ENCODE measurements around the gene TRPC4AP. TPM values are rescaled to one million over a fixed set of nuclear protein-coding genes. Genes with fewer than 3 reads are reported as not detected.

Gene TRPC4AP
- total and polyA plus RNA-seq, 2 of the 8 experiments (the other 6 are each of a cell fraction or from before 2014, with no cell fraction given) = 73.1 to 74.8 TPM

DNA sequence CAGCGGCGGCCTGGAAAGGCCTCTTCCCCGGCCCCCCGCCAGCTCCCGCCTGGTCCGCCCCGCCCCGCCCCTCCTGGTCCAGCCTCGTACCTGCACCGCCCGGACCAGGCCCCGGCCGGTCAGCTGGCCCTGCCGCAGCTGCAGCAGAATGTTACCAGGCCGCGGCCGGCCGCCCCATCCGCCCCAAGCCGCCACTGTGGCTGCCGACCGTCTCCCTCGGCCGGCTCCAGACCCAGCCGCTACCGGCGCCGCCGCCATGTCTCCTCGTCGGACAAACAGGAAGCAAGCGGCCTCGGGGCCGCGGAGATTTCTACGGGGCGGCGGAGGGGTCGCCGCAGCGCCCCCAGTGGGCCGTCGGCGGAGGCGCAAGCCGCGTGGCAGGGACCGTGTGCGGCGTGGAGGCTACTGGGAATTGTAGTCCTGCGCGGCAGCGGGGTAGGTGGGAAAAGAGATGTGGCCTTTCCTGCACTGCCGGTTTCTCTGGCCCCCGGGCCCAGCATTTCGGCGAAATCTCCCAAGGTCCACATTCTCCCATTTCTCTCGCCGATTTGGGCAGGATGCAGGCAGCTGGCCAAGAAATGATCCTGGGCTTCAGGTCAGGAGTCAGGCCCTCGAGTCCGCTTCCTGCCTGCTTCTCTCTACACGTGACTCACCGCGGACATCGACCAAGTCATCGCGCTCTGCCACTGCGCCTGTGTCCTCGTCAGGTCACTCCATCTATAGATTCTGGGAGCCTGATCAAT lies at the start of gene TRPC4AP (continued):
- TF ChIP-seq, protein P1, sequence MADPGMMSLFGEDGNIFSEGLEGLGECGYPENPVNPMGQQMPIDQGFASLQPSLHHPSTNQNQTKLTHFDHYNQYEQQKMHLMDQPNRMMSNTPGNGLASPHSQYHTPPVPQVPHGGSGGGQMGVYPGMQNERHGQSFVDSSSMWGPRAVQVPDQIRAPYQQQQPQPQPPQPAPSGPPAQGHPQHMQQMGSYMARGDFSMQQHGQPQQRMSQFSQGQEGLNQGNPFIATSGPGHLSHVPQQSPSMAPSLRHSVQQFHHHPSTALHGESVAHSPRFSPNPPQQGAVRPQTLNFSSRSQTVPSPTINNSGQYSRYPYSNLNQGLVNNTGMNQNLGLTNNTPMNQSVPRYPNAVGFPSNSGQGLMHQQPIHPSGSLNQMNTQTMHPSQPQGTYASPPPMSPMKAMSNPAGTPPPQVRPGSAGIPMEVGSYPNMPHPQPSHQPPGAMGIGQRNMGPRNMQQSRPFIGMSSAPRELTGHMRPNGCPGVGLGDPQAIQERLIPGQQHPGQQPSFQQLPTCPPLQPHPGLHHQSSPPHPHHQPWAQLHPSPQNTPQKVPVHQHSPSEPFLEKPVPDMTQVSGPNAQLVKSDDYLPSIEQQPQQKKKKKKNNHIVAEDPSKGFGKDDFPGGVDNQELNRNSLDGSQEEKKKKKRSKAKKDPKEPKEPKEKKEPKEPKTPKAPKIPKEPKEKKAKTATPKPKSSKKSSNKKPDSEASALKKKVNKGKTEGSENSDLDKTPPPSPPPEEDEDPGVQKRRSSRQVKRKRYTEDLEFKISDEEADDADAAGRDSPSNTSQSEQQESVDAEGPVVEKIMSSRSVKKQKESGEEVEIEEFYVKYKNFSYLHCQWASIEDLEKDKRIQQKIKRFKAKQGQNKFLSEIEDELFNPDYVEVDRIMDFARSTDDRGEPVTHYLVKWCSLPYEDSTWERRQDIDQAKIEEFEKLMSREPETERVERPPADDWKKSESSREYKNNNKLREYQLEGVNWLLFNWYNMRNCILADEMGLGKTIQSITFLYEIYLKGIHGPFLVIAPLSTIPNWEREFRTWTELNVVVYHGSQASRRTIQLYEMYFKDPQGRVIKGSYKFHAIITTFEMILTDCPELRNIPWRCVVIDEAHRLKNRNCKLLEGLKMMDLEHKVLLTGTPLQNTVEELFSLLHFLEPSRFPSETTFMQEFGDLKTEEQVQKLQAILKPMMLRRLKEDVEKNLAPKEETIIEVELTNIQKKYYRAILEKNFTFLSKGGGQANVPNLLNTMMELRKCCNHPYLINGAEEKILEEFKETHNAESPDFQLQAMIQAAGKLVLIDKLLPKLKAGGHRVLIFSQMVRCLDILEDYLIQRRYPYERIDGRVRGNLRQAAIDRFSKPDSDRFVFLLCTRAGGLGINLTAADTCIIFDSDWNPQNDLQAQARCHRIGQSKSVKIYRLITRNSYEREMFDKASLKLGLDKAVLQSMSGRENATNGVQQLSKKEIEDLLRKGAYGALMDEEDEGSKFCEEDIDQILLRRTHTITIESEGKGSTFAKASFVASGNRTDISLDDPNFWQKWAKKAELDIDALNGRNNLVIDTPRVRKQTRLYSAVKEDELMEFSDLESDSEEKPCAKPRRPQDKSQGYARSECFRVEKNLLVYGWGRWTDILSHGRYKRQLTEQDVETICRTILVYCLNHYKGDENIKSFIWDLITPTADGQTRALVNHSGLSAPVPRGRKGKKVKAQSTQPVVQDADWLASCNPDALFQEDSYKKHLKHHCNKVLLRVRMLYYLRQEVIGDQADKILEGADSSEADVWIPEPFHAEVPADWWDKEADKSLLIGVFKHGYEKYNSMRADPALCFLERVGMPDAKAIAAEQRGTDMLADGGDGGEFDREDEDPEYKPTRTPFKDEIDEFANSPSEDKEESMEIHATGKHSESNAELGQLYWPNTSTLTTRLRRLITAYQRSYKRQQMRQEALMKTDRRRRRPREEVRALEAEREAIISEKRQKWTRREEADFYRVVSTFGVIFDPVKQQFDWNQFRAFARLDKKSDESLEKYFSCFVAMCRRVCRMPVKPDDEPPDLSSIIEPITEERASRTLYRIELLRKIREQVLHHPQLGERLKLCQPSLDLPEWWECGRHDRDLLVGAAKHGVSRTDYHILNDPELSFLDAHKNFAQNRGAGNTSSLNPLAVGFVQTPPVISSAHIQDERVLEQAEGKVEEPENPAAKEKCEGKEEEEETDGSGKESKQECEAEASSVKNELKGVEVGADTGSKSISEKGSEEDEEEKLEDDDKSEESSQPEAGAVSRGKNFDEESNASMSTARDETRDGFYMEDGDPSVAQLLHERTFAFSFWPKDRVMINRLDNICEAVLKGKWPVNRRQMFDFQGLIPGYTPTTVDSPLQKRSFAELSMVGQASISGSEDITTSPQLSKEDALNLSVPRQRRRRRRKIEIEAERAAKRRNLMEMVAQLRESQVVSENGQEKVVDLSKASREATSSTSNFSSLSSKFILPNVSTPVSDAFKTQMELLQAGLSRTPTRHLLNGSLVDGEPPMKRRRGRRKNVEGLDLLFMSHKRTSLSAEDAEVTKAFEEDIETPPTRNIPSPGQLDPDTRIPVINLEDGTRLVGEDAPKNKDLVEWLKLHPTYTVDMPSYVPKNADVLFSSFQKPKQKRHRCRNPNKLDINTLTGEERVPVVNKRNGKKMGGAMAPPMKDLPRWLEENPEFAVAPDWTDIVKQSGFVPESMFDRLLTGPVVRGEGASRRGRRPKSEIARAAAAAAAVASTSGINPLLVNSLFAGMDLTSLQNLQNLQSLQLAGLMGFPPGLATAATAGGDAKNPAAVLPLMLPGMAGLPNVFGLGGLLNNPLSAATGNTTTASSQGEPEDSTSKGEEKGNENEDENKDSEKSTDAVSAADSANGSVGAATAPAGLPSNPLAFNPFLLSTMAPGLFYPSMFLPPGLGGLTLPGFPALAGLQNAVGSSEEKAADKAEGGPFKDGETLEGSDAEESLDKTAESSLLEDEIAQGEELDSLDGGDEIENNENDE (IDR thresholded peaks at IDR 0.05; ENCODE audit: insufficient replicate concordance, low read length) = no peak
- TF ChIP-seq SP4 (IDR thresholded peaks at IDR 0.05; ENCODE audit: low read length) (peak; percentile 80; the same call in 1 of the 2 replicates), EZH2 (IDR thresholded peaks at IDR 0.05; ENCODE audit: low read depth, low read length, severe bottlenecking) (no peak), HDAC6 (IDR thresholded peaks at IDR 0.05; ENCODE audit: low read depth, low read length) (no peak), SRF (IDR thresholded peaks at IDR 0.05; ENCODE audit: low read depth, low read length) (no peak), CEBPB (IDR thresholded peaks at IDR 0.05; ENCODE audit: low read depth, low read length) (no peak), GTF2F1 (IDR thresholded peaks at IDR 0.05; ENCODE audit: borderline replicate concordance, low read depth, low read length) (no peak), CBX8 (IDR thresholded peaks at IDR 0.05; ENCODE audit: borderline replicate concordance, low read depth, low read length) (no peak)
- TF ChIP-seq, protein P2, sequence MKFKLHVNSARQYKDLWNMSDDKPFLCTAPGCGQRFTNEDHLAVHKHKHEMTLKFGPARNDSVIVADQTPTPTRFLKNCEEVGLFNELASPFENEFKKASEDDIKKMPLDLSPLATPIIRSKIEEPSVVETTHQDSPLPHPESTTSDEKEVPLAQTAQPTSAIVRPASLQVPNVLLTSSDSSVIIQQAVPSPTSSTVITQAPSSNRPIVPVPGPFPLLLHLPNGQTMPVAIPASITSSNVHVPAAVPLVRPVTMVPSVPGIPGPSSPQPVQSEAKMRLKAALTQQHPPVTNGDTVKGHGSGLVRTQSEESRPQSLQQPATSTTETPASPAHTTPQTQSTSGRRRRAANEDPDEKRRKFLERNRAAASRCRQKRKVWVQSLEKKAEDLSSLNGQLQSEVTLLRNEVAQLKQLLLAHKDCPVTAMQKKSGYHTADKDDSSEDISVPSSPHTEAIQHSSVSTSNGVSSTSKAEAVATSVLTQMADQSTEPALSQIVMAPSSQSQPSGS (IDR thresholded peaks at IDR 0.05; ENCODE audit: low read length) = no peak

Data from H1 (cell line).